OCI-LY1 (cell line): ENCODE results near the gene NECTIN1.

Experiments used
- EZH2 ChIP-seq: fragments of 200-600 bp; sonication (generic), shearing (Covaris generic); IDR thresholded peaks from 2 replicates; pipeline ENCODE4 v1.8.0; 2017; ENCODE audit warnings: borderline replicate concordance, mixed run types, mild to moderate bottlenecking, antibody characterized with exemption, low read length, moderate library complexity, mixed read lengths
- TF ChIP-seq, protein P1 (sequence below): fragments of 200-600 bp; sonication (generic), shearing (Covaris generic); IDR thresholded peaks from 2 replicates; pipeline ENCODE4 v1.5.1; 2017; ENCODE audit warnings: mild to moderate bottlenecking, antibody characterized with exemption, low read length, moderate library complexity, mixed read lengths

GRCh38 chr11:119706887-119707286 lies 22.1 kb downstream of the NECTIN1 start:
- TF ChIP-seq, protein P1, sequence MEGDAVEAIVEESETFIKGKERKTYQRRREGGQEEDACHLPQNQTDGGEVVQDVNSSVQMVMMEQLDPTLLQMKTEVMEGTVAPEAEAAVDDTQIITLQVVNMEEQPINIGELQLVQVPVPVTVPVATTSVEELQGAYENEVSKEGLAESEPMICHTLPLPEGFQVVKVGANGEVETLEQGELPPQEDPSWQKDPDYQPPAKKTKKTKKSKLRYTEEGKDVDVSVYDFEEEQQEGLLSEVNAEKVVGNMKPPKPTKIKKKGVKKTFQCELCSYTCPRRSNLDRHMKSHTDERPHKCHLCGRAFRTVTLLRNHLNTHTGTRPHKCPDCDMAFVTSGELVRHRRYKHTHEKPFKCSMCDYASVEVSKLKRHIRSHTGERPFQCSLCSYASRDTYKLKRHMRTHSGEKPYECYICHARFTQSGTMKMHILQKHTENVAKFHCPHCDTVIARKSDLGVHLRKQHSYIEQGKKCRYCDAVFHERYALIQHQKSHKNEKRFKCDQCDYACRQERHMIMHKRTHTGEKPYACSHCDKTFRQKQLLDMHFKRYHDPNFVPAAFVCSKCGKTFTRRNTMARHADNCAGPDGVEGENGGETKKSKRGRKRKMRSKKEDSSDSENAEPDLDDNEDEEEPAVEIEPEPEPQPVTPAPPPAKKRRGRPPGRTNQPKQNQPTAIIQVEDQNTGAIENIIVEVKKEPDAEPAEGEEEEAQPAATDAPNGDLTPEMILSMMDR, result no peak
- TF ChIP-seq EZH2, result no peak
